GM23248 (cell line): ENCODE results near the gene SOX13. TPM values are rescaled to one million over a fixed set of nuclear protein-coding genes. Genes with fewer than 3 reads are reported as not detected.

Source experiments
- DNase-seq: peaks from one replicate; pipeline ENCODE4 v3.0.0-alpha.2; 2015
- H2AFZ ChIP-seq: fragments of 200-600 bp; sonication (generic); 2 replicates; pipeline ENCODE4 v1.6.1; 2016; ENCODE audit warnings: antibody characterized with exemption
- H3F3A ChIP-seq: fragments of 200-600 bp; sonication (generic); 2 replicates; pipeline ENCODE4 v1.6.1; 2016; ENCODE audit warnings: mild to moderate bottlenecking, antibody characterized with exemption, mixed run types; ENCODE audit not compliant: insufficient read depth
- H3K27ac ChIP-seq: fragments of 200-600 bp; sonication (generic); 2 replicates; pipeline ENCODE4 v1.5.1; 2016; ENCODE audit warnings: mild to moderate bottlenecking
- H3K27me3 ChIP-seq: fragments of 200-600 bp; sonication (generic); replicated peaks from 2 replicates; pipeline ENCODE4 v1.6.1; 2016; ENCODE audit warnings: mild to moderate bottlenecking; ENCODE audit not compliant: insufficient read depth
- H3K36me3 ChIP-seq: fragments of 200-600 bp; sonication (generic); 2 replicates; pipeline ENCODE4 v1.6.1; 2016; ENCODE audit warnings: low read depth, mild to moderate bottlenecking
- H3K4me1 ChIP-seq: fragments of 200-600 bp; sonication (generic); 2 replicates; pipeline ENCODE4 v1.6.1; 2016; ENCODE audit warnings: mild to moderate bottlenecking; ENCODE audit not compliant: insufficient read depth
- H3K4me2 ChIP-seq: fragments of 200-600 bp; sonication (generic); one replicate; pipeline ENCODE4 v1.6.1; 2016; ENCODE audit warnings: mild to moderate bottlenecking; ENCODE audit not compliant: unreplicated experiment
- H3K4me3 ChIP-seq: fragments of 200-600 bp; sonication (generic); 2 replicates; pipeline ENCODE4 v1.5.1; 2016; ENCODE audit warnings: mild to moderate bottlenecking
- H3K79me2 ChIP-seq: fragments of 200-600 bp; sonication (generic); 2 replicates; pipeline ENCODE4 v1.6.1; 2016; ENCODE audit warnings: mild to moderate bottlenecking; ENCODE audit not compliant: insufficient read depth
- H3K9ac ChIP-seq: fragments of 200-600 bp; sonication (generic); 2 replicates; pipeline ENCODE4 v1.6.1; 2016; ENCODE audit warnings: mild to moderate bottlenecking
- H3K9me2 ChIP-seq: fragments of 200-600 bp; sonication (generic); 2 replicates; pipeline ENCODE4 v1.6.1; 2016; ENCODE audit warnings: mixed run types, mild to moderate bottlenecking, moderate library complexity; ENCODE audit not compliant: insufficient read depth
- H3K9me3 ChIP-seq: fragments of 200-600 bp; sonication (generic); one replicate; pipeline ENCODE4 v1.6.1; 2017; ENCODE audit warnings: low read depth
- H4K20me1 ChIP-seq: fragments of 200-600 bp; sonication (generic); 2 replicates; pipeline ENCODE4 v1.6.0; 2016; ENCODE audit not compliant: insufficient read depth
- EZH2 ChIP-seq: fragments of 200-600 bp; sonication (generic); IDR thresholded peaks from 2 replicates; pipeline ENCODE4 v1.6.1; 2018; ENCODE audit warnings: antibody characterized with exemption, mild to moderate bottlenecking; ENCODE audit not compliant: insufficient read depth, poor library complexity, severe bottlenecking
- EZH2phosphoT487 ChIP-seq: fragments of 200-600 bp; sonication (generic); IDR thresholded peaks from 2 replicates; pipeline ENCODE4 v1.6.1; 2018; ENCODE audit warnings: antibody characterized with exemption, moderate library complexity, mild to moderate bottlenecking, low read depth; ENCODE audit not compliant: insufficient read depth
- WGBS, 2 experiments: methylation state at CpG; one replicate each; pipeline ENCODE4 v1.1.6; 2015 to 2017; ENCODE audit warnings: low lambda C conversion rate in 2 of 2, low coverage in 1 of 2; ENCODE audit errors: missing lambda C conversion rate in 2 of 2; 5-methylcytosine and 5-hydroxymethylcytosine counted together
- in situ Hi-C: fragments of 300-500 bp; cut with MboI; formaldehyde crosslinking; loops from 2 replicates; pipeline ENCODE4 v1.15.0; 2020
- polyA plus RNA-seq: library from polyadenylated mRNA; unstranded; fragments of >200 nt; fragmentation: Nextera tagmentation; extraction: Ambion mirVana; gene quantifications from 2 replicates; pipeline ENCODE4 v1.2.1, GENCODE V29; 2016
- total RNA-seq: library from RNA; depleted of rRNA; stranded (reverse); fragments of >200 nt; shearing (Covaris generic); gene quantifications from 2 replicates; pipeline ENCODE4 v1.2.3, GENCODE V29; 2014

The SOX13 gene
- total and polyA plus RNA-seq, 2 experiments from 2014 or later, result 3.0 to 5.5 TPM

GRCh38 chr1:204170494-204171155, 97.7 kb downstream of the SOX13 start:
- Histone ChIP-seq H3K9me2 (no peaks in the 10 kb centered on the region), H3K79me2 (no peaks in the 10 kb centered on the region), H3K27me3 (no peaks in the 10 kb centered on the region), H2AFZ (no peak overlapping the region), H3K9me3 (no peaks in the 10 kb centered on the region), H3K4me3 (no peak overlapping the region), H3K27ac (no peak overlapping the region), H3K36me3 (no peaks in the 10 kb centered on the region), H4K20me1 (no peaks in the 10 kb centered on the region), H3K4me1 (peaks cover 16% of the 10 kb centered on the region), H3K9ac (no peak overlapping the region), H3K4me2 (no peak overlapping the region), H3F3A (peaks cover 12% of the 10 kb centered on the region; the same call in 1 of the 2 replicates)
- in situ Hi-C loops, result no loop called here
- no peak for TF ChIP-seq EZH2phosphoT487
- TF ChIP-seq EZH2, result no peak
- DNase-seq, result peak; percentile 43
- WGBS, 2 experiments, result 89 to 92% methylated on average over 3 of the region's 3 CpGs

- DNase-seq, result peak; percentile 83
- Histone ChIP-seq H3F3A (peaks cover 12% of the 10 kb centered on the region; the same call in 1 of the 2 replicates), H3K9ac (no peak overlapping the region), H4K20me1 (no peaks in the 10 kb centered on the region), H3K9me2 (no peaks in the 10 kb centered on the region), H3K9me3 (no peaks in the 10 kb centered on the region), H3K4me2 (peak overlapping the region; percentile 26), H3K27me3 (no peaks in the 10 kb centered on the region), H3K4me1 (peaks cover 16% of the 10 kb centered on the region), H3K4me3 (no peak overlapping the region), H3K27ac (peak overlapping the region; percentile 29; the same call in 1 of the 2 replicates), H2AFZ (no peak overlapping the region), H3K36me3 (no peaks in the 10 kb centered on the region), H3K79me2 (no peaks in the 10 kb centered on the region)
- in situ Hi-C loops, result no loop called here
- 1% methylated on average over 4 of the region's 4 CpGs for WGBS, 2 experiments
- TF ChIP-seq EZH2 (no peak), EZH2phosphoT487 (peak; percentile 53; the same call in 1 of the 2 replicates)
These were observed 98.8 kb downstream of the SOX13 start for GRCh38 chr1:204171751-204172178.

- no peaks in the 10 kb centered on the region for H3K79me2 ChIP-seq
- in situ Hi-C loops, result no loop called here
- whole genome bisulfite sequencing, 2 experiments, result 78% methylated on average over 2 of the region's 2 CpGs
- no peak for TF ChIP-seq EZH2phosphoT487
- no peak for TF ChIP-seq EZH2
- peaks cover 12% of the 10 kb centered on the region; the same call in 1 of the 2 replicates for H3F3A ChIP-seq
- no peaks in the 10 kb centered on the region for H3K9me3 ChIP-seq
- DNase-seq, result no peak
- no peaks in the 10 kb centered on the region for H3K27me3 ChIP-seq
- no peak overlapping the region for H3K9ac ChIP-seq
- H3K4me2 ChIP-seq, result no peak overlapping the region
- H3K9me2 ChIP-seq, result no peaks in the 10 kb centered on the region
- H3K4me3 ChIP-seq, result no peak overlapping the region
- H3K36me3 ChIP-seq, result no peaks in the 10 kb centered on the region
- H3K4me1 ChIP-seq, result peaks cover 16% of the 10 kb centered on the region
- H4K20me1 ChIP-seq, result no peaks in the 10 kb centered on the region
- 0 out of 2 replicates have a peak overlapping the region, but pooled peaks have one; percentile 10 for H3K27ac ChIP-seq
- H2AFZ ChIP-seq, result 0 out of 2 replicates have a peak overlapping the region, but pooled peaks have one; percentile 18
These were observed 99.6 kb downstream of the SOX13 start for GRCh38 chr1:204172404-204173029.

- peaks cover 16% of the 10 kb centered on the region for H3K4me1 ChIP-seq
- H3K27me3 ChIP-seq, result 0 out of 2 replicates have a peak, but pooled peaks cover 3% of the 10 kb centered on the region
- H3K4me2 ChIP-seq, result no peak overlapping the region
- peaks cover 12% of the 10 kb centered on the region; the same call in 1 of the 2 replicates for H3F3A ChIP-seq
- no peaks in the 10 kb centered on the region for H3K79me2 ChIP-seq
- no peaks in the 10 kb centered on the region for H3K9me3 ChIP-seq
- no peaks in the 10 kb centered on the region for H3K9me2 ChIP-seq
- H2AFZ ChIP-seq, result no peak overlapping the region
- TF ChIP-seq EZH2phosphoT487, result no peak
- TF ChIP-seq EZH2, result no peak
- no peak overlapping the region for H3K27ac ChIP-seq
- no peak overlapping the region for H3K4me3 ChIP-seq
- H3K36me3 ChIP-seq, result no peaks in the 10 kb centered on the region
- in situ Hi-C loops, result no loop called here
- no peaks in the 10 kb centered on the region for H4K20me1 ChIP-seq
- DNase-seq, result no peak
- H3K9ac ChIP-seq, result no peak overlapping the region
- 78 to 82% methylated on average over 3 of the region's 3 CpGs for WGBS, 2 experiments
These were observed 102.0 kb downstream of the SOX13 start for GRCh38 chr1:204174958-204175357.
